ENCODE results near the gene SLC8A1.

The SLC8A1 gene

GRCh38 chr2:40257340-40258134, 194.4 kb downstream of the SLC8A1 start:
- TF ChIP-seq, protein P1, sequence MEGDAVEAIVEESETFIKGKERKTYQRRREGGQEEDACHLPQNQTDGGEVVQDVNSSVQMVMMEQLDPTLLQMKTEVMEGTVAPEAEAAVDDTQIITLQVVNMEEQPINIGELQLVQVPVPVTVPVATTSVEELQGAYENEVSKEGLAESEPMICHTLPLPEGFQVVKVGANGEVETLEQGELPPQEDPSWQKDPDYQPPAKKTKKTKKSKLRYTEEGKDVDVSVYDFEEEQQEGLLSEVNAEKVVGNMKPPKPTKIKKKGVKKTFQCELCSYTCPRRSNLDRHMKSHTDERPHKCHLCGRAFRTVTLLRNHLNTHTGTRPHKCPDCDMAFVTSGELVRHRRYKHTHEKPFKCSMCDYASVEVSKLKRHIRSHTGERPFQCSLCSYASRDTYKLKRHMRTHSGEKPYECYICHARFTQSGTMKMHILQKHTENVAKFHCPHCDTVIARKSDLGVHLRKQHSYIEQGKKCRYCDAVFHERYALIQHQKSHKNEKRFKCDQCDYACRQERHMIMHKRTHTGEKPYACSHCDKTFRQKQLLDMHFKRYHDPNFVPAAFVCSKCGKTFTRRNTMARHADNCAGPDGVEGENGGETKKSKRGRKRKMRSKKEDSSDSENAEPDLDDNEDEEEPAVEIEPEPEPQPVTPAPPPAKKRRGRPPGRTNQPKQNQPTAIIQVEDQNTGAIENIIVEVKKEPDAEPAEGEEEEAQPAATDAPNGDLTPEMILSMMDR (IDR thresholded peaks at IDR 0.05; ENCODE audit: insufficient read depth, low read length, poor library complexity, severe bottlenecking) = no peak
- Histone ChIP-seq H3K36me3 (ENCODE audit: control insufficient read depth, insufficient read depth, low read length) (no peaks in the 10 kb centered on the region), H3K4me3 (replicated peaks; ENCODE audit: low read depth, low read length) (no peak overlapping the region), H3K27me3 (replicated peaks; ENCODE audit: control insufficient read depth, insufficient read depth, low read length) (no peaks in the 10 kb centered on the region)
- DNase-seq (ENCODE audit: extremely low read depth, insufficient read length) = no peak

DNA sequence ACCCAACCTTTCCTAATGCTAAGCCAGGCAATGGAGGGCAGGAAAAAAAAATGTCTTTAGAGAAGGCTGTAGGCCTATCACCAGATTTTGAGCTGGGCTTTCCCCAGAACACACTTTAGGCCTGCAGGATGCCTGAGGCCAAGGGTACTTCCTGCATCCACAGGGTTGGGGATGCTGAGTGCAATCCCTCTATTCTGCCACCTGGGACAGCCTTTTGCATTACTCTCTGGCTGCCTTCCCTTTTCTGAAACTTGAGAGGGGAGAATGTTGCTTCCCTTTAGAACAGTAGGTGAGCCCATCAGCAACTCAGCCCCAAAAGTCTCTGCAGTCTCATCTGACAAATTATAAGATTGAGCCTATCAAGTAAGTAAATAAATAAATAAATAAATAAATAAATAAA, 195.2 kb downstream of the SLC8A1 start:
- Histone ChIP-seq H3K4me3 (replicated peaks; ENCODE audit: low read depth, low read length) (no peak overlapping the region), H3K36me3 (ENCODE audit: control insufficient read depth, insufficient read depth, low read length) (no peaks in the 10 kb centered on the region), H3K27me3 (replicated peaks; ENCODE audit: control insufficient read depth, insufficient read depth, low read length) (no peaks in the 10 kb centered on the region)
- TF ChIP-seq, protein P1 (IDR thresholded peaks at IDR 0.05; ENCODE audit: insufficient read depth, low read length, poor library complexity, severe bottlenecking) = no peak
- DNase-seq (ENCODE audit: extremely low read depth, insufficient read length) = no peak

DNA sequence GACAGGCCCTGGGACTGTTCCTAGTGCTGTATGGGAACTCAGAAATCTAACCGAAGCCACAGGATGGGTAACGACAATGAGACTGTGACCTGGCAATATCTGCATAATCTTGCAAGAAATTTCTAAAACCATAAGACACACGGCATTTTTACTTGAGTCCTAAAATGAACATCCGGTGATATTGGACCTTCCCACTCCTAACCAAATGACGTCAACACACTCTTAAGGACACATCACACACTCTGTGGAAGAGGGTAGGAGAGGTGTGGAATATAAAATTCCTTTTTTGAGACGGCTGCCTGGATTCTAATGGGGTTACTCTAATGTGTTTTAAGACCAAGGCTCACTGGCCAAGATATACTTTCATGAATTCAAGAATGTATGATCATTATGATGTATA, 195.9 kb downstream of the SLC8A1 start:
- TF ChIP-seq, protein P1 (IDR thresholded peaks at IDR 0.05; ENCODE audit: insufficient read depth, low read length, poor library complexity, severe bottlenecking) = no peak
- Histone ChIP-seq H3K27me3 (replicated peaks; ENCODE audit: control insufficient read depth, insufficient read depth, low read length) (no peaks in the 10 kb centered on the region), H3K36me3 (ENCODE audit: control insufficient read depth, insufficient read depth, low read length) (no peaks in the 10 kb centered on the region), H3K4me3 (replicated peaks; ENCODE audit: low read depth, low read length) (no peak overlapping the region)
- DNase-seq (ENCODE audit: extremely low read depth, insufficient read length) = no peak

- no peak for DNase-seq (ENCODE audit: extremely low read depth, insufficient read length)
- TF ChIP-seq, protein P1 (IDR thresholded peaks at IDR 0.05; ENCODE audit: insufficient read depth, low read length, poor library complexity, severe bottlenecking) = no peak
- no peaks in the 10 kb centered on the region for H3K36me3 ChIP-seq (ENCODE audit: control insufficient read depth, insufficient read depth, low read length)
- no peaks in the 10 kb centered on the region for H3K27me3 ChIP-seq (replicated peaks; ENCODE audit: control insufficient read depth, insufficient read depth, low read length)
- no peak overlapping the region for H3K4me3 ChIP-seq (replicated peaks; ENCODE audit: low read depth, low read length)
Observed at GRCh38 chr2:40255103-40255502, 196.8 kb downstream of the SLC8A1 start.

GRCh38 chr2:40254611-40255010, 197.3 kb downstream of the SLC8A1 start:
- TF ChIP-seq, protein P1 (IDR thresholded peaks at IDR 0.05; ENCODE audit: insufficient read depth, low read length, poor library complexity, severe bottlenecking) = no peak
- Histone ChIP-seq H3K4me3 (replicated peaks; ENCODE audit: low read depth, low read length) (no peak overlapping the region), H3K27me3 (replicated peaks; ENCODE audit: control insufficient read depth, insufficient read depth, low read length) (no peaks in the 10 kb centered on the region), H3K36me3 (ENCODE audit: control insufficient read depth, insufficient read depth, low read length) (no peaks in the 10 kb centered on the region)
- no peak for DNase-seq (ENCODE audit: extremely low read depth, insufficient read length)
